ENCODE data around the gene KDM6A. TPM values are rescaled to one million over a fixed set of nuclear protein-coding genes. Genes with fewer than 3 reads are reported as not detected.

The KDM6A gene
- polyA plus RNA-seq, 1 donor (not counting 4 experiments of a cell fraction or from before 2014, with no cell fraction given): 64.2 TPM

GRCh38 chrX:45077748-45078424, 204.9 kb downstream of the KDM6A start:
- no peaks in the 10 kb centered on the region for H3K4me1 ChIP-seq (ENCODE audit: control insufficient read depth, extremely low read depth, insufficient read depth, low read length)
- H3K27me3 ChIP-seq (ENCODE audit: control insufficient read depth, extremely low read depth, insufficient read depth, low read length): no peaks in the 10 kb centered on the region
- H3K9me1 ChIP-seq (ENCODE audit: control insufficient read depth, extremely low read depth, insufficient read depth, low read length): no peaks in the 10 kb centered on the region
- DNase-seq (ENCODE audit: low read depth, low spot score) (no peak), FAIRE-seq (no peak)
- H3K9ac ChIP-seq (ENCODE audit: control insufficient read depth, extremely low read depth, insufficient read depth, low read length): no peak overlapping the region
- dilution Hi-C loops (cut with MboI; ENCODE audit: extremely low pct_ligation_motif_present, low sequenced_read_pairs): no loop called here
- peaks cover 19% of the 10 kb centered on the region for H3K79me2 ChIP-seq (ENCODE audit: control insufficient read depth, insufficient read depth, low read length)
- no peaks in the 10 kb centered on the region for H4K20me1 ChIP-seq (ENCODE audit: control insufficient read depth, extremely low read depth, insufficient read depth, low read length)
- no peak overlapping the region for H3K4me3 ChIP-seq (ENCODE audit: control insufficient read depth in 2 of 3, extremely low read depth in 1 of 3, insufficient read depth in 2 of 3, low read depth in 1 of 3, low read length in 3 of 3)
- H3K4me2 ChIP-seq (ENCODE audit: control insufficient read depth, extremely low read depth, insufficient read depth, low read depth, low read length): no peak overlapping the region
- TF ChIP-seq CTCF (optimal IDR thresholded peaks at IDR 0.05 in 1 of 3, IDR thresholded peaks at IDR 0.05 in 1 of 3, conservative IDR thresholded peaks at IDR 0.05 in 1 of 3; ENCODE audit: extremely low read depth in 1 of 3, insufficient read depth in 2 of 3, low read length in 3 of 3): no peak
- no peak for TF ChIP-seq EZH2 (IDR thresholded peaks at IDR 0.05; ENCODE audit: low read length)
- H3K36me3 ChIP-seq (ENCODE audit: control insufficient read depth in 2 of 2, extremely low read depth in 1 of 2, insufficient read depth in 2 of 2, low read length in 2 of 2): peaks cover 5% of the 10 kb centered on the region in 2 experiments
- H3K27ac ChIP-seq (ENCODE audit: control insufficient read depth, insufficient read depth, low read length): no peak overlapping the region
- H2AFZ ChIP-seq (ENCODE audit: control insufficient read depth, low read length): no peak overlapping the region
- no peaks in the 10 kb centered on the region for H3K9me3 ChIP-seq (ENCODE audit: control insufficient read depth, low read depth, low read length)

DNA sequence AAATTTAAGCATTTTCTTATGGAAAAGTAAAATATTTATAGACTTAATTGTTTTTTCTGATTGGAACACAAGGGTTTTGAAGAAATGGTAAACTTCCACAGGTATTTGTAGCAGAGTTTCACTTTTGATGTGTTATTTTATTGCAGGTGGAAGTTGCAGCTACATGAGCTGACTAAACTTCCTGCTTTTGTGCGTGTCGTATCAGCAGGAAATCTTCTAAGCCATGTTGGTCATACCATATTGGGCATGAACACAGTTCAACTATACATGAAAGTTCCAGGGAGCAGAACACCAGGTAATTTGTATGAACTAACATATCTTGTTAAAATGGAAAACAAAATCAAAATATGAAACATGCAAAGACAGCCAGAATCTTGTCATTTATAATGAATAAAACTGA, 210.3 kb downstream of the KDM6A start:
- no peak overlapping the region for H2AFZ ChIP-seq (ENCODE audit: control insufficient read depth, low read length)
- peaks cover 9 to 13% of the 10 kb centered on the region in 2 experiments for H3K36me3 ChIP-seq (ENCODE audit: control insufficient read depth in 2 of 2, extremely low read depth in 1 of 2, insufficient read depth in 2 of 2, low read length in 2 of 2)
- no peaks in the 10 kb centered on the region for H3K4me1 ChIP-seq (ENCODE audit: control insufficient read depth, extremely low read depth, insufficient read depth, low read length)
- no peaks in the 10 kb centered on the region for H3K79me2 ChIP-seq (ENCODE audit: control insufficient read depth, insufficient read depth, low read length)
- H3K4me2 ChIP-seq (ENCODE audit: control insufficient read depth, extremely low read depth, insufficient read depth, low read depth, low read length): no peak overlapping the region
- no peak overlapping the region for H3K4me3 ChIP-seq (ENCODE audit: control insufficient read depth in 2 of 3, extremely low read depth in 1 of 3, insufficient read depth in 2 of 3, low read depth in 1 of 3, low read length in 3 of 3)
- H3K27ac ChIP-seq (ENCODE audit: control insufficient read depth, insufficient read depth, low read length): no peak overlapping the region
- no peak overlapping the region for H3K9ac ChIP-seq (ENCODE audit: control insufficient read depth, extremely low read depth, insufficient read depth, low read length)
- dilution Hi-C loops (cut with MboI; ENCODE audit: extremely low pct_ligation_motif_present, low sequenced_read_pairs): no loop called here
- no peak for FAIRE-seq
- no peaks in the 10 kb centered on the region for H3K9me1 ChIP-seq (ENCODE audit: control insufficient read depth, extremely low read depth, insufficient read depth, low read length)
- no peak for TF ChIP-seq EZH2 (IDR thresholded peaks at IDR 0.05; ENCODE audit: low read length)
- TF ChIP-seq CTCF (optimal IDR thresholded peaks at IDR 0.05 in 1 of 3, IDR thresholded peaks at IDR 0.05 in 1 of 3, conservative IDR thresholded peaks at IDR 0.05 in 1 of 3; ENCODE audit: extremely low read depth in 1 of 3, insufficient read depth in 2 of 3, low read length in 3 of 3): no peak
- H4K20me1 ChIP-seq (ENCODE audit: control insufficient read depth, extremely low read depth, insufficient read depth, low read length): no peaks in the 10 kb centered on the region
- H3K9me3 ChIP-seq (ENCODE audit: control insufficient read depth, low read depth, low read length): no peaks in the 10 kb centered on the region
- no peak for DNase-seq (ENCODE audit: low read depth, low spot score)
- no peaks in the 10 kb centered on the region for H3K27me3 ChIP-seq (ENCODE audit: control insufficient read depth, extremely low read depth, insufficient read depth, low read length)
